ENCODE data around the gene SP140. TPM values are rescaled to one million over a fixed set of nuclear protein-coding genes. Genes with fewer than 3 reads are reported as not detected.

Gene SP140
- total and polyA plus RNA-seq, 2 of the 8 experiments (the other 6 are each of a cell fraction or from before 2014, with no cell fraction given): 0.23 to 1.3 TPM

DNA sequence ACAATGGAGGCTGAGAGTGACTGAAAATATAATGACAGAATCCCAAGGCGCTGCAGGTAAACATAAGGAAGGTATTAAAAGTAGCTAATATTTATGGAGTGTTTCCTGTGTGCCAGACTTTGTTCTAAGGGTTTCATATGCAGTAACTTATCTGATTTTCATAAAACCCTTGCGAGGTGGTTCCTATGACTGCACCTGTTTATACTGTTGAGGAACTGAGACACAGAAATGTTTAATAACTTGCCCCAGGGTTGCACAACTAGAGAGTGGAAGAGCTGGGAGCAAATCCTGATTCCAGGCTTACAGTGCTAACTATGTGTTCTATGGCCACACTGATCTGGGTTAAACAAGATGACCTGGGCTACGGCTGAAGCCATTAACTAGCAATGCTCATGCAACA lies 8.1 kb upstream of the SP140 start (continued):
- TF ChIP-seq JUND (IDR thresholded peaks at IDR 0.05; ENCODE audit: low read length) (no peak), RBBP5 (IDR thresholded peaks at IDR 0.05; ENCODE audit: borderline replicate concordance, low read depth, low read length) (no peak), ASH2L (IDR thresholded peaks at IDR 0.05; ENCODE audit: low read length) (no peak)
